ENCODE measurements around the gene SMOC2. TPM values are rescaled to one million over a fixed set of nuclear protein-coding genes. Genes with fewer than 3 reads are reported as not detected.

The SMOC2 gene
- polyA plus RNA-seq, 1 of the 3 experiments (the other 2 are of a cell fraction) = not detected

- H4K20me1 ChIP-seq (ENCODE audit: insufficient read depth) = no peaks in the 10 kb centered on the region
- no peaks in the 10 kb centered on the region for H3K79me2 ChIP-seq (ENCODE audit: insufficient read depth)
- no peak overlapping the region for H3K4me2 ChIP-seq
These were observed 230.3 kb downstream of the SMOC2 start for GRCh38 chr6:168671028-168671862.

GRCh38 chr6:168671863-168672546, 231.0 kb downstream of the SMOC2 start:
- ChIA-PET POLR2A (no interaction called here), CTCF (no interaction called here)
- H4K20me1 ChIP-seq (ENCODE audit: insufficient read depth) = no peaks in the 10 kb centered on the region
- no peaks in the 10 kb centered on the region; a peak in 1 of 4 replicates for H3K4me1 ChIP-seq (ENCODE audit: control insufficient read depth in 1 of 2, insufficient read depth in 2 of 2, low read depth in 1 of 2, low read length in 1 of 2)
- 39% methylated on average over 10 of the region's 10 CpGs for WGBS (ENCODE audit: low lambda C conversion rate)
- H3K4me3 ChIP-seq (ENCODE audit: low read depth in 2 of 2, low read length in 1 of 2) = no peak overlapping the region
- TF ChIP-seq EZH2phosphoT487 (IDR thresholded peaks at IDR 0.05; ENCODE audit: borderline replicate concordance, low read depth) (no peak), NFIC (IDR thresholded peaks at IDR 0.05; ENCODE audit: borderline replicate concordance) (no peak), JUND (IDR thresholded peaks at IDR 0.05) (no peak), SIN3A (IDR thresholded peaks at IDR 0.05; ENCODE audit: borderline replicate concordance, low read depth, low read length) (no peak), RCOR1 (IDR thresholded peaks at IDR 0.05; ENCODE audit: low read length) (no peak), GABPA (IDR thresholded peaks at IDR 0.05; ENCODE audit: low read depth) (no peak), USF2 (IDR thresholded peaks at IDR 0.05; ENCODE audit: borderline replicate concordance, low read depth, low read length) (no peak), MXI1 (IDR thresholded peaks at IDR 0.05; ENCODE audit: low read depth, low read length) (no peak), GATA2 (CRISPR knock-in tag; IDR thresholded peaks at IDR 0.05) (no peak), IRF3 (IDR thresholded peaks at IDR 0.05; ENCODE audit: low read depth, low read length) (no peak), EP300 (IDR thresholded peaks at IDR 0.05; ENCODE audit: borderline replicate concordance in 1 of 2, low read depth in 1 of 2, low read length in 1 of 2) (no peak)
- no peaks in the 10 kb centered on the region for H3K9me3 ChIP-seq
- H3K27ac ChIP-seq (ENCODE audit: low read depth in 2 of 2, low read length in 1 of 2) = no peak overlapping the region
- no peak overlapping the region for H3K4me2 ChIP-seq
- no peak for DNase-seq
- no peaks in the 10 kb centered on the region for H3K79me2 ChIP-seq (ENCODE audit: insufficient read depth)
- no peaks in the 10 kb centered on the region for H3F3A ChIP-seq (replicated peaks; ENCODE audit: insufficient read depth)
- no peaks in the 10 kb centered on the region for H3K9me2 ChIP-seq
- no peaks in the 10 kb centered on the region for H3K36me3 ChIP-seq (replicated peaks in 1 of 2; ENCODE audit: control insufficient read depth in 1 of 2, insufficient read depth in 2 of 2, low read length in 1 of 2)
- H3K9ac ChIP-seq = no peak overlapping the region
- H3K27me3 ChIP-seq (ENCODE audit: insufficient read depth) = no peaks in the 10 kb centered on the region
- H2AFZ ChIP-seq (ENCODE audit: low read depth) = no peak overlapping the region

More at GRCh38 chr6:168671028-168671862, 230.3 kb downstream of the SMOC2 start:
- Histone ChIP-seq H3K4me3 (ENCODE audit: low read depth in 2 of 2, low read length in 1 of 2) (no peak overlapping the region), H3K9ac (no peak overlapping the region), H3K4me1 (ENCODE audit: control insufficient read depth in 1 of 2, insufficient read depth in 2 of 2, low read depth in 1 of 2, low read length in 1 of 2) (no peaks in the 10 kb centered on the region; a peak in 1 of 4 replicates), H3F3A (replicated peaks; ENCODE audit: insufficient read depth) (no peaks in the 10 kb centered on the region), H3K36me3 (replicated peaks in 1 of 2; ENCODE audit: control insufficient read depth in 1 of 2, insufficient read depth in 2 of 2, low read length in 1 of 2) (no peaks in the 10 kb centered on the region), H3K9me3 (no peaks in the 10 kb centered on the region), H3K27ac (ENCODE audit: low read depth in 2 of 2, low read length in 1 of 2) (no peak overlapping the region), H3K27me3 (ENCODE audit: insufficient read depth) (no peaks in the 10 kb centered on the region), H3K9me2 (no peaks in the 10 kb centered on the region), H2AFZ (ENCODE audit: low read depth) (no peak overlapping the region)
- CTCF ChIA-PET = no interaction called here
- 58% methylated on average over 16 of the region's 19 CpGs for WGBS (ENCODE audit: low lambda C conversion rate)
- DNase-seq = no peak
- POLR2A ChIA-PET = no interaction called here
- no peak for TF ChIP-seq CTCF (IDR thresholded peaks at IDR 0.05)
